Testis (tissue), 2 donors: Measurements from ENCODE around the gene MLF2.

Source experiments
- POLR2A ChIP-seq: fragments of 450-650 bp; IDR thresholded peaks from one replicate; pipeline ENCODE4 v1.6.1; 2017; ENCODE audit warnings: antibody characterized with exemption, mild to moderate bottlenecking, moderate library complexity
- TF ChIP-seq, protein P1 (sequence below), 3 experiments: fragments of 450-650 bp in 2 of 3; fragments of 200-600 bp in 1 of 3; sonication (generic) in 1 of 3; IDR thresholded peaks; one replicate each; pipeline ENCODE4 v1.5.1; 2016 to 2019; ENCODE audit warnings: antibody characterized with exemption in 3 of 3, mild to moderate bottlenecking in 2 of 3, moderate library complexity in 1 of 3

DNA sequence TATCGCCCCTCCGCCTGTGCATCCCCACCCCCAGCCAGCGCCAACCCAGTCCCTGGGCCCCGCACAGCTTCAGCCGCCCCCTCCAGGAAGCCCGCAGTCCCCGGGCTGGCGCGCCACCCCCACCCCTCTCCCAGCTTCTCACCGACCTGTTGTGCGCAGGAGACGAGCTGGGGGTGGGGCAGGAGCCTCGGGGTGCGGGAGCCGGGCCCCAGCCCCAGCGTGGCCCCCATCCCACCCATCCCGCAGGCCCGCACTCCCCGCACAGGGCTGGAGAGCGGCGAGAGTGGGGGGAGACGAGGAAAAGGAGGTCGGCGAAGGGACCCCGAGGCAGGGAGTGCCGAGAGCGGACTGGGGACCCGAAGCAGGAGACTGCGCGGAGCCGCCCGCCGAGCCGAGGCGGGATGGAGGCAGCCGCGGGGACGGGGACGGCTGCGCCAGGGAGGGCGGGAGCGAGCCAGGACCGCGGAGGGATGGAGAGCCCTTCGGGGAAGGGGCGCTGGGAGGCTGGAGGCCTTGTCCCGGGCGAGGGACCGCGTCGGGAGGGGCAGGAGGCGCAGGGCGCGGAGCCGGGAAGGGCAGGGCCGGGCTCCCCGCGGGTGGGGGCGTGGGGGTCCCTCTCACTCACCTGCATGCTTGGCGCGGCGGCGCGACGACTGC lies 52.8 kb downstream of the MLF2 start:
- TF ChIP-seq, protein P1, sequence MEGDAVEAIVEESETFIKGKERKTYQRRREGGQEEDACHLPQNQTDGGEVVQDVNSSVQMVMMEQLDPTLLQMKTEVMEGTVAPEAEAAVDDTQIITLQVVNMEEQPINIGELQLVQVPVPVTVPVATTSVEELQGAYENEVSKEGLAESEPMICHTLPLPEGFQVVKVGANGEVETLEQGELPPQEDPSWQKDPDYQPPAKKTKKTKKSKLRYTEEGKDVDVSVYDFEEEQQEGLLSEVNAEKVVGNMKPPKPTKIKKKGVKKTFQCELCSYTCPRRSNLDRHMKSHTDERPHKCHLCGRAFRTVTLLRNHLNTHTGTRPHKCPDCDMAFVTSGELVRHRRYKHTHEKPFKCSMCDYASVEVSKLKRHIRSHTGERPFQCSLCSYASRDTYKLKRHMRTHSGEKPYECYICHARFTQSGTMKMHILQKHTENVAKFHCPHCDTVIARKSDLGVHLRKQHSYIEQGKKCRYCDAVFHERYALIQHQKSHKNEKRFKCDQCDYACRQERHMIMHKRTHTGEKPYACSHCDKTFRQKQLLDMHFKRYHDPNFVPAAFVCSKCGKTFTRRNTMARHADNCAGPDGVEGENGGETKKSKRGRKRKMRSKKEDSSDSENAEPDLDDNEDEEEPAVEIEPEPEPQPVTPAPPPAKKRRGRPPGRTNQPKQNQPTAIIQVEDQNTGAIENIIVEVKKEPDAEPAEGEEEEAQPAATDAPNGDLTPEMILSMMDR (IDR thresholded peaks at IDR 0.05): no peak
- TF ChIP-seq POLR2A: no peak
